NCI-H82 treated with DMSO at 0.1 percent for 48 hours (cell line): ENCODE results near the gene MCF2L.

Source experiments
- DNase-seq: peaks from one replicate; lab custom pipeline; 2025; ENCODE audit not compliant: unreplicated experiment; lab: John Stamatoyannopoulos, UW

MCF2L gene

DNA sequence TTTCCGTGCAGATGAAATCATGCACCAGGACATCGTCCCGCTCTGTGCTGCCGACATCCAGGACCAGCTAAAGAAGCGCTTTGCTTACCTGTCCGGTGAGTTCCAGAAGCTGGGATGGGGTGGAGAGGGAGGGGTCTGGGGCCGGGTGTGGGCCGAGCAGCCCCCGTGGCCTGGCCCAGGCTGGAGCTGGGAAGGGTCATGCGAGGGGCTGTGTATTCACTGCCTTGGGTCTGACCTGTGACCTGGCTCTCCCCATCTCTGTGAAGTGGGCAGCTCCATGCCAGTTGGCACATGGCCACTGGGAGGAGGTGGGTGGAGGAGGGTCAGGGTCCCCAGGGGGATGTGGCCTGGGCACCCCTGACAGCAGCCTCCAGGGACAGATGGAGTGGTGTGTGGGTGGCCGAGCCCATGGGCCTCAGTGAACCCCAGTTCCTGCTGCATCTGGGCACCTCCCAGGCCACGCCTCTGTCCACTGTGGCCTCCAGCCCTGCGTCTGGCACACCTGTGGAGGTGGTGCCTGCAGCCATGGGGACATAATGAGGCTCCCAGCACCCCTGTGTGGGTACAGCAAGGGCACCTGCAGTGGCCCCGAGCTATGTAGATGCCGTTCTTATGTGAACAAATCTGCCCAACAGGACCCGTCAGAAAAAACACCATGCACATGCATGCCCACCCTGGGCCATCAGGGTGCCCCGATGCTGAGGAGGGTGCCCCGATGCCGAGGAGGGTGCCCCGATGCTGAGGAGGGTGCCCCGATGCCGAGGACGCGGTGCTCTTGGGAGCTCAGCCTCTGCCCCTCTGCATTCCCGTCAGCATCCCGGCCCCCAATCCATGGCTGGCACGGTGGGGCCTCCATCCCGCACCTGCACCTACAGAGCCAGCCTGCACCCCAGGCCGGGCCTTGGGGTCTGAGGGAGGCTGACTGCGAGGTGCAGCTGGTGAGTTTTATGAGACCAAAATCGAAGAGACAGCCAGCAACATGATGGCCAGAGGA lies 46.0 kb downstream of the MCF2L start:
- DNase-seq: no peak

DNA sequence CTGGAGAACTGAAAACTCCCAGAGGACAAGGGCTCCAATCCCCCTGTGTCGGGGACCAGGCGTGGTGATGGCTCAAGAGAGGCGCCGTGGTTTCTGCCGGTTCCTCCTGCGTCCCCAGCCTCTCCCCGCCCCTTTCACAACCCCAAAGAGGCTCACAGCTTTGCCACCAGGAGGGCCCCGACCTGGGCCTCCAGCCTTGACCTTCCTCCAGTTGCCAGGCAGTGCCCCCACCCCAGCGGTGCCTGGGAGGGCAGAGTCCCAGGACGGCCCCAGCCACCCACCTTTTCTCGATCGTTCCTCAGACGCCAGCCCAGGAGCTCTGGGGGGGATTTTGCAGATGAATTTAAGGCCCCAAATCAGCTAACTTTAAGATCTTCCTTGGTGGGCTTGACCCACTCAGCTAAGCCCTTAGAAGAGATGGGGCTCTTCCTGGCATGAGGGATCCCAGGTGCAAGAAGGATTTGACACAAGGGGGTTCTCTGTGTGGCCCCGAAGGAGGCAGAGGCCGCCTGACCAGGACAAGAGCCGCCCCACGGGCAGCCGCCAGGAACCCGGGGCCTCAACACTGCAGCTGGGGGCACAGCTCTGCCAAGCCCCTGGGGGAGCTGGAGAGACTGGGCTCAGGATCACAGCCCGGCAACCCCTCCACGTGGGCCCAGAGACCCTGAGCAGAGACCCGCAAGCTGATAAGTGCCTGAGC lies 47.0 kb downstream of the MCF2L start:
- no peak for DNase-seq

DNA sequence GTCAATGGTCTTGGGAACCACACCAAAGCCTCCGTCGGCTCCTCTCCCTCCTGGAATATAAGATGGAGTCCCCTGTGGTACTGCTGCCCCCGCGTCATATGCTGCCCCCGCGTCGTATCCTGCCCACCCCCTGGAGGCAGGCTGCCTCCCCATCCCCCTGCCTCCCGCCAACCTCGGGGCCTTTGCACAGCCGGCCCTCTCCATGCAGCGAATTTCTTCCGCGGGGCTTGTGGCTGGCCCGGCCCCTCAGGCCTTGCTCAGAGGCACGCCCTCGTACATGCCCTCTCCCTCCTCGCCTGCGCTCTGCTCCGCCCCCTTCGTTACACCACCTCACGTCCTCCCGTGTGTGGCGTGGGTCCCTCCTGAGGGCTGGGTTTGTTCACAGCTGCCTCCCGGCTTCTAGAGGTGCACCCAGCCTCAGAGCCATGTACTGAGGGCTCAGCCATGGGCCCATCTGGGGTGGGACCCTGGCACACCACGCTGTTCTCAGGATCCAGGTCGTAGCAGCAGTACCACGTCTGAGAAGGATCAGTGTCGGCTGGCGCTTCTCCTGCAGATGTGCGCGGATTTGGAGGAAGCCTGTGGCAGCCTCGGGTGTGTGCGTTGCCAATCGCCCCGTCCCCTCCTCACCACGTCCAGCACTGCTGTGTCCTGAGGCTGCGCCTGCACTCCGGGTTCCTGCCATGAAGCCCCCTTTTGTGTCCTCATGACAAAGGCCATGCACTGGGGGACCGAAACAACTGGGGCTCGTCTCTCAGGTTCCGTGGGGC lies 47.7 kb downstream of the MCF2L start:
- no peak for DNase-seq

DNA sequence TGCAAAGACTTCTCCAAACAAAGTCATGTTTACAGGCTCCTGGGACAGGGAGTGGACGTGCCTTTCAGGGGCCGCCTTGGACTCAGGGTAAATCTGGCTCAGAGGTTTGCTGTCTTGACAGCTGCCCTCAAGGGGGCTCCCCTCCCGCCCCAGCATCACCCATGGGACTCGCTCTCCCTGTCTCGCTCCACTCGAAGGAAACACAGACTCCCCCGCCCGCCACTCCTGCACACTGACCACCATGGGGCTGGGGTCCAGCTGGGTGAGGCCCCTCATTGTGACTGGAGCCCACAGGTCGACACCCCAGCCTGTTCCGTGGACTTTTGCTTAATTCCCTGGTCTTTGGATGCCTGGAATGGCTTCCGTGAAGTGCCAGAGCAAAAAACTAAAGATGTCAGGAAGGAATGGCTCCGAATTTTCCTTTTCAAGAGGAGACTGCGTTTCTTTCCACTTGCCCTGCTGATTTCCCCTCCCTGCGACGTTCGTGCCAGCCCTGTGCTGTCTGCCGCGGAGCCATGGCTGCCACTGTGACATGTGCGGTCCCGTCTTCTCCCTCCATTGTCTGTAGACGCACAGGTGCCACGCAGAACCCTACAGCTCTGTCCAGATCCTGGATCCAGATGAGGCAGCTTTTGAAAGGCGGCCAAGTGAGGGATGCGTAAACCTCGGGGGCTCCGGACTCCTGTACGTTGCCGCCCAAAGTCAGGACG lies 48.6 kb downstream of the MCF2L start:
- no peak for DNase-seq

DNA sequence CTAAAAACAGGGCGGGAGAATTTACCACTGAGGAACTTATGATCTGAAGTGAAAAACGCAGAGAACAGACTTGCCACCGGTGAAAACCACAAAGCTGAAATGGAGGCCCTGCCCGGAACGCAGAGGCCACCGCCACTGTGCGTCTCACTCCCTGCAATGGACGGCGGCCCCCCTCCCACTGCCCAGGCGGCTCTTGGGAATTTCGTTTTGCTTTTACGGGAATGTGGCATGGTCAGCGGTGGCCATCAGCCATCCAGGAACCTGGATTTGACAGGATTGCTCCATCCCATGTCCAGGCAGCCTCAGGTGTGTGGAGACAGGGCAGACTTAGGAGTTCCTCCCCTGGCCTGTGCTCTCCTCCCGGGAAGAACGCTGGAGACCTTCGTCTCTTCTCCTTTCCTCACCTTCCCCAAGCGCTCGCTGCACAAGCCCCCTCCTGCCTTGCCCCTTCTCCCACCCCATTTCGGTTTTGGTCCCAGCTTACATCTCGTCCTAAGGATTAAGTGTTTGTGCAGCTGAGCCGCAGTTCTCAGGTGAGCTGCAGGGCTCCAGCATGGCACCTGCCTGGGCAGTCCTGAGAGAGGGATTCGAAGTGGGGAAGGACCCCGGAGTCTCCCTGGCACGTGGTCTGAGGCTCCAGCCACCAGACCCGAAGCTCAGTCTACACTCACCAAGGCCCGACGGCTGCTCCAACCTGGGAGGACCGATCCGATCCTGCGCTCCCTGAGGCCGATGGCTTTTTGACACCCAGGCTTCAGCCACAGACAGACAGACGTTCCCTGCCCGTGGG lies 49.9 kb downstream of the MCF2L start:
- DNase-seq: no peak

DNA sequence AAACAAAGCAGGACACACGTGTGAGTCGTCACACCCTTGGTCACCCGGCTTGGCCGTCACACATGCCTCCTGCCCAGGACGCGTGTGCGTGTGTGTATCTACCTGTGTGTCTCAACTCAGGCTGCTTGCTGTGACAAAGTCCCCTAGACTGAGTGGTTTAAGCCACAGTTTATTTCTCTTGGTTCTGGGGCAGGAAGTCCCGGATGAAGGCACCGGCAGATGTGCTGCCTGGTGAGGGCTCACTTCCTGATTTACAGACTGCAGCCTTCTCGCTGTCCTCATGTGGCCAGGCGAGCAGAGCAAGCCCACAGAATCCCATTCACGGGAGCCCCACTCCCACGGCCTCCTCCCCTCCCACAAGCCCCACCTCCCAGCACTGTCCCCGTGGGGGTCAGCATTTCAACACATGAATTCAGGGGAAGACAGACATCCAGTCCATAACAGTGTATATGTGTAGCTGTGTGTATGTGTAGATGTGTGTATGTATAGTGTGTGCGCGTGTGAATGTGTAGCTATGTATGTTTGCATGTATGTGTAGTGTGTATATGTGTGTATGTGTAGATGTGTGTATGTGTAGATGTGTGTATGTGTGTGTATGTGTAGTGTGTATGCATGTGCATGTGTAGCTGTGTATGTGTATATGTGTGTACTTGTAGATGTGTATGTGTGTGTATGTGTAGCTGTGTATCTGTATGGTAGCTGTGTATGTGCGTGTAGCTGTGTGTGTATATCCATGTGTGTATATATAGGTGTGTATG lies 51.5 kb downstream of the MCF2L start:
- DNase-seq: no peak

GRCh38 chr13:113021391-113021790 lies 52.4 kb downstream of the MCF2L start:
- DNase-seq: no peak

DNA sequence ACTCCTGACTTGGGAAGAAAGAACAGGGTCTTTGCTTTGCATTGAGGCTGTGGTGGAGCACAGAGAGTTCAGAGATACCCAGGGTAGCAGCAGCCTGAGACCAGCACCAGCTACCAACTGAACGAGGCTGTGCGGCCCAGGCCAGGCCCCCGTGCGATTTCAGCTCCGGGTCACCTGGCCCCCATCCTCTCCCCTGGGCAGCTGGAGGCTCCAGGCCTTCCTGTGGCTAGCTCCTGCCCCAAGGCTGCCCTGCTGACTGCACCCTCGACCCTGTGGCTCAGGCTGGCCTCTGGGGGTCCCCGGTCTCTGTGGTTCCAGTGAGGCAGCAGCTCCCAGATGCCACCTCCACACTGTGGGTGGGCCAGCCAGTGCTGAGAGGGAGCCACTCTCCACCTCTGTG lies 52.8 kb downstream of the MCF2L start:
- DNase-seq: no peak

- no peak for DNase-seq
Observed at GRCh38 chr13:113022391-113022744, 53.4 kb downstream of the MCF2L start.

- DNase-seq: no peak
Observed at GRCh38 chr13:113022745-113023574, 53.9 kb downstream of the MCF2L start.

GRCh38 chr13:113023694-113024430 lies 54.8 kb downstream of the MCF2L start:
- no peak for DNase-seq

GRCh38 chr13:113024466-113024865 lies 55.5 kb downstream of the MCF2L start:
- DNase-seq: no peak

GRCh38 chr13:113026391-113026910 lies 57.4 kb downstream of the MCF2L start:
- DNase-seq: no peak

GRCh38 chr13:113027095-113027494 lies 58.1 kb downstream of the MCF2L start:
- DNase-seq: no peak

DNA sequence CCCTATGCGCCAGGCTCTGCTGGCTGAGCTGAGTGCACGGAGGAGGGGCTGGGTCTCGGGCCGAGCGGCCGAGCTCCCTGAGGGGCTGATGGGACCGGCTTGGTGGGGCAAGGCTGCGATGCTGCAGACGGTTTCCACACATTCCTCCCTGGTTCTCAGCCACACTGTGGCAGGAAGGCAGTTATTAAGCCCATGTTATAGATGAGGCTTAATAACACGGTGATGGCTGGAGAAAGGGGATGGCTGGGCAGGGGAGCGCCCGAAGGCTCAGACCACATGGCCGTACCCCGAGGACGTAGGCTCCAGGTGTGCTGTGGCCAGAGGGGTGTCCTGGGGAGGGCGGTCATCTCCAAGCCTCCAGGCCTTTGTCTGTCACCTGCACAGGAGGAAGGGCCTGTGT lies 58.6 kb downstream of the MCF2L start:
- DNase-seq: no peak

DNA sequence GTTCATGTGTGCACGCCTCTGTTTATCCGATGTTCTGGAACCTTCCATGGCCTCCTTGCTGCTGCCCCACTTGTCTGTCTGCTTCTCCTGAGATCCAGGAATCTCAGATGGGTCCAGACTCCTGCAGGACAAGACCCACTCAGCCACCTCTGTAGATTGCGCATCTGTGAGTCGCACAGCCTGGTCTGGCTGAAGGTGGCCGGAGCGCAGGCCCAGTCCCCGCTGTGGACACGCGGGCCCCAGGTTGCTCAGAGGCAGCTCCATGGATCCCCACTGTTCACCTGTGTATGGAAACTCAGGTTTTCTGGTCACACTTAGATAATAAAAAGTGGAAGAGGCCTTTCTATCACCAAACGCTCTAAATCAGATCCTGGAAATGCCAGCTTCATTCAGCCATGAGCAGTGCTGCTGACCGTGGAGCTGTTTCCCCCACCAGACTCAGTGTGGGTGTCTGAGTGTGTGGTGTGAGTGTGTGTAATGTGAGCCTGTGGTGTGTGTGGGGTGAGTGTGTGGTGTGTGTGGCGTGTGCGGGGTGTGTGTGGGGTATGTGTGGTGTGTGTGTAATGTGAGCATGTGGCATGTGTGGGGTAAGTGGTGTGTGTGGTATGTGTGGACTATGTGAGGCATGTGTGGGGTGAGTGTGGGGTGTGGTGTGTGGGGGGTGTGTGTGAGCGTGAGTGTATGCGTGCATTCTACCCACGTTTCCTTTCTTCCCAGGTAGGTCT lies 59.5 kb downstream of the MCF2L start:
- DNase-seq: no peak

GRCh38 chr13:113029061-113029445 lies 60.0 kb downstream of the MCF2L start:
- no peak for DNase-seq
